HG03575 (cell line): Measurements from ENCODE around the gene COG6.

Experiments used
- ATAC-seq: cut with Tn5 transposase; IDR thresholded peaks from one replicate; pipeline ENCODE4 v1.9.1; 2021; ENCODE audit not compliant: unreplicated experiment, insufficient number of reproducible peaks, low FRiP score; ENCODE audit errors: extremely low read depth

COG6 gene

GRCh38 chr13:39655569-39656324 is at the start of gene COG6:
COG6 (plus strand) TSS chr13:39655662; CDS start chr13:39655727, 65 bp downstream.
- peak; percentile 72 for ATAC-seq

- no peak for ATAC-seq
Observed at GRCh38 chr13:39605677-39606320, 49.7 kb upstream of the COG6 start.

GRCh38 chr13:39607876-39608275 is 47.6 kb upstream of the COG6 start:
- no peak for ATAC-seq

- no peak for ATAC-seq
Observed at GRCh38 chr13:39612023-39612637, 43.3 kb upstream of the COG6 start.

- ATAC-seq: no peak
Observed at GRCh38 chr13:39616087-39616694, 39.3 kb upstream of the COG6 start.

- ATAC-seq: no peak
Observed at GRCh38 chr13:39618561-39618960, 36.9 kb upstream of the COG6 start.

- ATAC-seq: no peak
Observed at GRCh38 chr13:39623466-39623865, 32.0 kb upstream of the COG6 start.

- no peak for ATAC-seq
Observed at GRCh38 chr13:39631307-39631706, 24.2 kb upstream of the COG6 start.

- no peak for ATAC-seq
Observed at GRCh38 chr13:39632994-39633393, 22.5 kb upstream of the COG6 start.

- no peak for ATAC-seq
Observed at GRCh38 chr13:39635564-39635963, 19.9 kb upstream of the COG6 start.

- ATAC-seq: no peak
Observed at GRCh38 chr13:39637890-39638289, 17.6 kb upstream of the COG6 start.

GRCh38 chr13:39641645-39642044 is 13.8 kb upstream of the COG6 start:
- ATAC-seq: no peak

GRCh38 chr13:39646122-39646521 is 9.3 kb upstream of the COG6 start:
- ATAC-seq: no peak

- ATAC-seq: no peak
Observed at GRCh38 chr13:39655041-39655568, 357 bp upstream of the COG6 start.

GRCh38 chr13:39656325-39656677 is 839 bp downstream of the COG6 start:
- peak; percentile 7 for ATAC-seq

- ATAC-seq: no peak
Observed at GRCh38 chr13:39663508-39663907, 8.0 kb downstream of the COG6 start.

GRCh38 chr13:39663958-39664357 is 8.5 kb downstream of the COG6 start:
- ATAC-seq: no peak

- no peak for ATAC-seq
Observed at GRCh38 chr13:39665763-39666162, 10.3 kb downstream of the COG6 start.

GRCh38 chr13:39670445-39670844 is 15.0 kb downstream of the COG6 start:
- no peak for ATAC-seq
